ENCODE results near the gene ATXN1.

Gene ATXN1

GRCh38 chr6:16452348-16452747 is 308.9 kb downstream of the ATXN1 start:
- no peak for DNase-seq (ENCODE audit: extremely low spot score)
- ChIA-PET POLR2A (no interaction called here), CTCF (no interaction called here)
- TF ChIP-seq, protein P1, sequence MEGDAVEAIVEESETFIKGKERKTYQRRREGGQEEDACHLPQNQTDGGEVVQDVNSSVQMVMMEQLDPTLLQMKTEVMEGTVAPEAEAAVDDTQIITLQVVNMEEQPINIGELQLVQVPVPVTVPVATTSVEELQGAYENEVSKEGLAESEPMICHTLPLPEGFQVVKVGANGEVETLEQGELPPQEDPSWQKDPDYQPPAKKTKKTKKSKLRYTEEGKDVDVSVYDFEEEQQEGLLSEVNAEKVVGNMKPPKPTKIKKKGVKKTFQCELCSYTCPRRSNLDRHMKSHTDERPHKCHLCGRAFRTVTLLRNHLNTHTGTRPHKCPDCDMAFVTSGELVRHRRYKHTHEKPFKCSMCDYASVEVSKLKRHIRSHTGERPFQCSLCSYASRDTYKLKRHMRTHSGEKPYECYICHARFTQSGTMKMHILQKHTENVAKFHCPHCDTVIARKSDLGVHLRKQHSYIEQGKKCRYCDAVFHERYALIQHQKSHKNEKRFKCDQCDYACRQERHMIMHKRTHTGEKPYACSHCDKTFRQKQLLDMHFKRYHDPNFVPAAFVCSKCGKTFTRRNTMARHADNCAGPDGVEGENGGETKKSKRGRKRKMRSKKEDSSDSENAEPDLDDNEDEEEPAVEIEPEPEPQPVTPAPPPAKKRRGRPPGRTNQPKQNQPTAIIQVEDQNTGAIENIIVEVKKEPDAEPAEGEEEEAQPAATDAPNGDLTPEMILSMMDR (IDR thresholded peaks at IDR 0.05; ENCODE audit: control extremely low read depth, extremely low read depth, low read depth, missing control alignments): no peak

DNA sequence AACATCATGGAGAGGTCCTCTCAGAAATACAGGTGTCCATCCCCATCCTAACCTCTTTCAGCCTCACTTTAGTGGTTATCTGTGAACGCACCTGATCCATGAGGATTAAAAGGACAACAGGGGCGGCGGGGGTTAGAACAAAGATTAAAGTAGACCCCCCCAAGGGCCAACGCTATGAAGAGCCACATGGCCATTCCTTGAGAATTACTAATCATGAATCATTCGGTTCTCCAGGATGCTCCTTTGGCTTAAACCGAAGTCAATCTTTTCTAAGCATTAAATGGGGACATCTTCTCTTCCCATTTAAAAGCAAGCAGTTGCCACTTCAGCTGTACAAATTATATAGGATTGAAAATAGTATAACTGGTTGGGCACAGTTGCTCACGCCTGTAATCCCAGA is 310.4 kb downstream of the ATXN1 start:
- no peak for DNase-seq (ENCODE audit: extremely low spot score)
- ChIA-PET CTCF (interaction anchor here (1.5 kb wide), 1 partner anchor 11 kb away, joined by 4 read pairs; no protein-coding TSS in a partner anchor), POLR2A (interaction anchor here (0.5 kb wide), 1 partner anchor 57 kb away, joined by 3 read pairs; no protein-coding TSS in a partner anchor)
- TF ChIP-seq, protein P1 (IDR thresholded peaks at IDR 0.05; ENCODE audit: control extremely low read depth, extremely low read depth, low read depth, missing control alignments): no peak

- TF ChIP-seq, protein P1 (IDR thresholded peaks at IDR 0.05; ENCODE audit: control extremely low read depth, extremely low read depth, low read depth, missing control alignments): no peak
- ChIA-PET CTCF (interaction anchor here (1.2 to 1.5 kb wide), 2 partner anchors 11 to 41 kb away, joined by 4 to 5 read pairs; no protein-coding TSS in a partner anchor), POLR2A (no interaction called here)
- DNase-seq (ENCODE audit: extremely low spot score): no peak
Observed at GRCh38 chr6:16450285-16450684, 311.0 kb downstream of the ATXN1 start.

- CTCF ChIA-PET: interaction anchor here (1.1 to 1.7 kb wide), 5 partner anchors 9 to 68 kb away, joined by 3 to 5 read pairs (median 3); no protein-coding TSS in a partner anchor
- TF ChIP-seq, protein P1 (IDR thresholded peaks at IDR 0.05; ENCODE audit: control extremely low read depth, extremely low read depth, low read depth, missing control alignments): no peak
- POLR2A ChIA-PET: no interaction called here
- no peak for DNase-seq (ENCODE audit: extremely low spot score)
Observed at GRCh38 chr6:16446273-16446672, 315.0 kb downstream of the ATXN1 start.

GRCh38 chr6:16442031-16442430 is 319.2 kb downstream of the ATXN1 start:
- no peak for DNase-seq (ENCODE audit: extremely low spot score)
- ChIA-PET CTCF (interaction anchor here (1.2 kb wide), 1 partner anchor 16 kb away, joined by 3 read pairs; no protein-coding TSS in a partner anchor), POLR2A (no interaction called here)
- TF ChIP-seq, protein P1 (IDR thresholded peaks at IDR 0.05; ENCODE audit: control extremely low read depth, extremely low read depth, low read depth, missing control alignments): no peak

DNA sequence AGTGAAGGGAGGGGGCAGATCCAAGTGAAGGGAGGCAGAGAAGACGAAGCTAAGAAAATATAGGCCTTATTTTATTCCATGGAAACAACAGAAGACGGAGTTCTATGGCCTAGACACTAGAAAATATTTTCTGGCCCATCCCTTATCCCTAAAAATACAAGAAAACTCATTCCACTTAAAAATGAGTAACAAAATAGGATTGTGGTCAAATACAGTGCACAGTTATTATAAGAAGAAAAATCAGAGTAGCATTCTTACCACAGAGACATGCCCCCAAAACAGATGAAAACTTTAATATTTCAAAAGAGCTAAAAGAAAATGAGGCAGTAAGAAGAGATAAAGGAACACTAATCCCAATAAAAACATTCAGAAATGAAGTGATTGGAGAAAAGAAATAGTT is 320.0 kb downstream of the ATXN1 start:
- no peak for DNase-seq (ENCODE audit: extremely low spot score)
- CTCF ChIA-PET: interaction anchor here (0.8 to 1.2 kb wide), 2 partner anchors 17 to 43 kb away, joined by 3 read pairs; no protein-coding TSS in a partner anchor
- POLR2A ChIA-PET: no interaction called here
- TF ChIP-seq, protein P1 (IDR thresholded peaks at IDR 0.05; ENCODE audit: control extremely low read depth, extremely low read depth, low read depth, missing control alignments): no peak

All from GM10248 (cell line).